ENCODE data around the gene PAGE2B. TPM values are rescaled to one million over a fixed set of nuclear protein-coding genes. Genes with fewer than 3 reads are reported as not detected.

The PAGE2B gene
- total and polyA plus RNA-seq, 7 donors, result not detected

DNA sequence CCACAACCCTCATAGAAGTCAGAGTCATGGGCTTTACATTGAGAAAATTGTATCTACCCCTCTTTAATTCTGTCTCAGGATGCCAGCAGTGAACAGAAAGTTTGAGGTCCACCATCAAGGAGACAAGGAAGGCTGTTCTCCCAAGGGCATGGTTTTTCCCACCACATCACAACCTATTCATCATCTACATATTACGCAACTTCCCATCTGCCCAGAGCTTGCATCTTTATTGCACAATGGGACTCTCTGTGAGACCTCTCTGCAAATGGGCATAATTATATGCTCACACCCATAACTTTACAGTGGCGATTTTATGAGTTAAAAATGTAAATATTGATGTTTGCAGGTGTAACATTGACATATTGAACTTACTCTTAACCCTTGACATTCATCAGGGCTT lies 52.9 kb downstream of the PAGE2B start:
- Histone ChIP-seq H3K9me3 (no peaks in the 10 kb centered on the region), H3K27ac (no peak overlapping the region), H3K4me1 (no peaks in the 10 kb centered on the region), H3K27me3 (ENCODE audit: insufficient read depth in 3 of 3, low read length in 2 of 3) (peaks cover 0 to 42% (median 0%) of the 10 kb centered on the region in 3 donors), H3K36me3 (ENCODE audit: insufficient read depth in 1 of 2, low read depth in 1 of 2) (no peaks in the 10 kb centered on the region), H3K4me3 (no peak overlapping the region)
- intact Hi-C loops (cut with DNase I), result no loop called here
- ATAC-seq (no peak), DNase-seq (no peak)
- TF ChIP-seq, protein P1, sequence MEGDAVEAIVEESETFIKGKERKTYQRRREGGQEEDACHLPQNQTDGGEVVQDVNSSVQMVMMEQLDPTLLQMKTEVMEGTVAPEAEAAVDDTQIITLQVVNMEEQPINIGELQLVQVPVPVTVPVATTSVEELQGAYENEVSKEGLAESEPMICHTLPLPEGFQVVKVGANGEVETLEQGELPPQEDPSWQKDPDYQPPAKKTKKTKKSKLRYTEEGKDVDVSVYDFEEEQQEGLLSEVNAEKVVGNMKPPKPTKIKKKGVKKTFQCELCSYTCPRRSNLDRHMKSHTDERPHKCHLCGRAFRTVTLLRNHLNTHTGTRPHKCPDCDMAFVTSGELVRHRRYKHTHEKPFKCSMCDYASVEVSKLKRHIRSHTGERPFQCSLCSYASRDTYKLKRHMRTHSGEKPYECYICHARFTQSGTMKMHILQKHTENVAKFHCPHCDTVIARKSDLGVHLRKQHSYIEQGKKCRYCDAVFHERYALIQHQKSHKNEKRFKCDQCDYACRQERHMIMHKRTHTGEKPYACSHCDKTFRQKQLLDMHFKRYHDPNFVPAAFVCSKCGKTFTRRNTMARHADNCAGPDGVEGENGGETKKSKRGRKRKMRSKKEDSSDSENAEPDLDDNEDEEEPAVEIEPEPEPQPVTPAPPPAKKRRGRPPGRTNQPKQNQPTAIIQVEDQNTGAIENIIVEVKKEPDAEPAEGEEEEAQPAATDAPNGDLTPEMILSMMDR (IDR thresholded peaks at IDR 0.05), result no peak
- 50 to 70% (median 65%) methylated on average over 2 of the region's 2 CpGs for WGBS, 3 donors

Other genes starting within 250 kb of the PAGE2B start
- gene TRO, start 154.2 kb upstream of the PAGE2B start, total RNA-seq, result 1 to 10 TPM in 2 of 4 donors, under 1 TPM in 2; 0.61 to 4.2 (median 0.98) TPM
- gene TRO, start 154.2 kb upstream of the PAGE2B start, polyA plus RNA-seq, result under 1 TPM; 0.18 to 0.64 (median 0.52) TPM
- gene PFKFB1, start 80.8 kb upstream of the PAGE2B start, total RNA-seq, result 10 to 100 TPM; 10.3 to 21.8 (median 21.3) TPM
- 10 to 100 TPM in 1 of 3 donors, 1 to 10 TPM in 2; 1.4 to 15.9 (median 7.5) TPM for gene PFKFB1, start 80.8 kb upstream of the PAGE2B start, polyA plus RNA-seq
- 10 to 100 TPM in 2 of 4 donors, 1 to 10 TPM in 2; 6.9 to 14.9 (median 10.0) TPM for gene APEX2, start 74.7 kb upstream of the PAGE2B start, total RNA-seq
- gene APEX2, start 74.7 kb upstream of the PAGE2B start, polyA plus RNA-seq, result 10 to 100 TPM in 2 of 3 donors, 1 to 10 TPM in 1; 6.7 to 15.1 (median 10.9) TPM
- 1 to 10 TPM in 2 of 4 donors, under 1 TPM in 1, not detected in 1; 0.62 to 8.1 (median 6.0) TPM for gene ALAS2, start 44.1 kb upstream of the PAGE2B start, total RNA-seq
- under 1 TPM in 1 of 3 donors, not detected in 2; 0.03 TPM for gene ALAS2, start 44.1 kb upstream of the PAGE2B start, polyA plus RNA-seq
- gene PAGE2, start 14.0 kb downstream of the PAGE2B start, total RNA-seq, result not detected
- gene PAGE2, start 14.0 kb downstream of the PAGE2B start, polyA plus RNA-seq, result not detected
- not detected for gene PAGE5, start 145.3 kb downstream of the PAGE2B start, total RNA-seq
- gene PAGE5, start 145.3 kb downstream of the PAGE2B start, polyA plus RNA-seq, result not detected
- not detected for gene PAGE3, start 189.9 kb downstream of the PAGE2B start, total RNA-seq
- not detected for gene PAGE3, start 189.9 kb downstream of the PAGE2B start, polyA plus RNA-seq